IMR-90 (cell line): ENCODE measurements around the gene EPS8. TPM values are rescaled to one million over a fixed set of nuclear protein-coding genes. Genes with fewer than 3 reads are reported as not detected.
A peak's percentile ranks its signal among the peaks of the same experiment; 100 is the strongest.

Experiments
- ATAC-seq: fragments of 200-7000 bp; cut with Tn5 transposase; 2 replicates; pipeline ENCODE4 v1.9.1; 2020; ENCODE audit warnings: low read depth, mild to moderate bottlenecking, moderate library complexity
- BruUV-seq: library from RNA; stranded (reverse); fragments of 400-500 nt; replicated peaks from 2 replicates; lab custom pipeline; 2021; lab: Mats Ljungman, UMichigan
- CTCF ChIA-PET: fragments of 300-600 bp; formaldehyde crosslinking; extraction: SDS; loops from one replicate; lab custom pipeline; 2021; ENCODE audit warnings: antibody characterized with exemption; lab: Yijun Ruan, JAX
- POLR2A ChIA-PET: fragments of 300-600 bp; sonication (Branson Sonifier 250); formaldehyde crosslinking; loops from one replicate; lab custom pipeline; 2022; ENCODE audit warnings: antibody characterized with exemption; ENCODE audit not compliant: unreplicated experiment; lab: Charles Lee
- DNase-seq: peaks from one replicate; pipeline ENCODE4 v3.0.0; 2013
- H2AFZ ChIP-seq: replicated peaks from 2 replicates; pipeline ENCODE3; 2013; ENCODE audit warnings: low read length, mild to moderate bottlenecking; ENCODE audit not compliant: poor library complexity
- H2AK5ac ChIP-seq: 2 replicates; pipeline ENCODE4 v1.6.1; 2013; ENCODE audit warnings: low read depth, low read length, inconsistent platforms
- H2AK9ac ChIP-seq: replicated peaks from 2 replicates; pipeline ENCODE3; 2013; ENCODE audit warnings: mild to moderate bottlenecking, low read depth, low read length, moderate library complexity; ENCODE audit not compliant: poor library complexity
- H2BK120ac ChIP-seq: 2 replicates; pipeline ENCODE4 v1.6.1; 2013; ENCODE audit warnings: low read depth, low read length, inconsistent platforms
- H2BK15ac ChIP-seq: 3 replicates; pipeline ENCODE4 v1.6.1; 2013; ENCODE audit warnings: low read depth, low read length, inconsistent platforms
- H2BK20ac ChIP-seq: 2 replicates; pipeline ENCODE4 v1.6.1; 2013; ENCODE audit warnings: low read depth, mild to moderate bottlenecking, inconsistent platforms, low read length, moderate library complexity
- H2BK5ac ChIP-seq: 2 replicates; pipeline ENCODE4 v1.6.1; 2013; ENCODE audit warnings: mild to moderate bottlenecking, low read depth, low read length, inconsistent platforms; ENCODE audit not compliant: poor library complexity, severe bottlenecking
- H3K14ac ChIP-seq: replicated peaks from 2 replicates; pipeline ENCODE4 v1.6.1; 2013; ENCODE audit warnings: low read depth, low read length, inconsistent platforms
- H3K18ac ChIP-seq: 2 replicates; pipeline ENCODE4 v1.6.1; 2013; ENCODE audit warnings: low read depth, low read length, control low read depth
- H3K23ac ChIP-seq: 2 replicates; pipeline ENCODE4 v1.6.1; 2013; ENCODE audit warnings: low read depth, low read length, inconsistent platforms
- H3K27ac ChIP-seq: 2 replicates; pipeline ENCODE4 v1.5.1; 2013; ENCODE audit warnings: mild to moderate bottlenecking, control low read depth, low read length; ENCODE audit not compliant: insufficient read depth
- H3K27me3 ChIP-seq: 2 replicates; pipeline ENCODE4 v1.6.1; 2013; ENCODE audit warnings: low read length; ENCODE audit not compliant: control insufficient read depth, insufficient read depth
- H3K36me3 ChIP-seq: 2 replicates; pipeline ENCODE4 v1.6.1; 2013; ENCODE audit warnings: low read length, mixed read lengths; ENCODE audit not compliant: control insufficient read depth, insufficient read depth
- H3K4ac ChIP-seq: 2 replicates; pipeline ENCODE4 v1.6.1; 2013; ENCODE audit warnings: low read depth, low read length, inconsistent platforms
- H3K4me1 ChIP-seq: 2 replicates; pipeline ENCODE4 v1.6.1; 2013; ENCODE audit warnings: low read length, mixed read lengths; ENCODE audit not compliant: control insufficient read depth, insufficient read depth
- H3K4me2 ChIP-seq: 2 replicates; pipeline ENCODE4 v1.6.1; 2013; ENCODE audit warnings: low read depth, mild to moderate bottlenecking, control low read depth, low read length, moderate library complexity
- H3K4me3 ChIP-seq: 2 replicates; pipeline ENCODE4 v1.5.1; 2013; ENCODE audit warnings: low read depth, mild to moderate bottlenecking, control low read depth, low read length, moderate library complexity; ENCODE audit not compliant: insufficient read depth
- H3K56ac ChIP-seq: 2 replicates; pipeline ENCODE4 v1.6.1; 2013; ENCODE audit warnings: low read length, inconsistent platforms; ENCODE audit not compliant: insufficient read depth; ENCODE audit errors: extremely low read depth
- H3K79me1 ChIP-seq, 2 experiments: 2 replicates each; pipeline ENCODE4 v1.6.1; 2013; ENCODE audit warnings: low read length in 2 of 2, inconsistent platforms in 1 of 2, low read depth in 1 of 2
- H3K9ac ChIP-seq: 2 replicates; pipeline ENCODE4 v1.6.1; 2013; ENCODE audit warnings: low read depth, low read length, control low read depth
- H3K9me1 ChIP-seq: 2 replicates; pipeline ENCODE4 v1.6.1; 2013; ENCODE audit warnings: low read length, inconsistent platforms; ENCODE audit not compliant: insufficient read depth
- H3K9me3 ChIP-seq: 2 replicates; pipeline ENCODE4 v1.6.1; 2013; ENCODE audit warnings: low read length; ENCODE audit not compliant: control insufficient read depth, insufficient read depth
- H4K20me1 ChIP-seq: 2 replicates; pipeline ENCODE4 v1.6.1; 2013; ENCODE audit warnings: low read length, inconsistent platforms; ENCODE audit not compliant: insufficient read depth
- H4K5ac ChIP-seq: 2 replicates; pipeline ENCODE4 v1.6.1; 2013; ENCODE audit warnings: mild to moderate bottlenecking, low read depth, low read length, control low read depth
- H4K8ac ChIP-seq, 2 experiments: 2 replicates each; pipeline ENCODE4 v1.6.1; 2013; ENCODE audit warnings: low read depth in 2 of 2, low read length in 2 of 2, control low read depth in 1 of 2, inconsistent platforms in 1 of 2
- H4K91ac ChIP-seq: 2 replicates; pipeline ENCODE4 v1.6.1; 2013; ENCODE audit warnings: low read depth, low read length, inconsistent platforms; ENCODE audit not compliant: insufficient read depth
- BHLHE40 ChIP-seq: fragments of 150-350 bp; IDR thresholded peaks from 2 replicates; pipeline ENCODE4 v1.6.1; 2016; ENCODE audit warnings: mild to moderate bottlenecking, low read depth, low read length
- CEBPB ChIP-seq: IDR thresholded peaks from 2 replicates; pipeline ENCODE4 v1.6.1; 2012; ENCODE audit warnings: low read depth, low read length, improper control_type of control experiment
- CHD1 ChIP-seq: IDR thresholded peaks from 2 replicates; pipeline ENCODE4 v1.6.1; 2012; ENCODE audit warnings: low read depth, low read length, improper control_type of control experiment
- FOS ChIP-seq: fragments of 150-350 bp; IDR thresholded peaks from 2 replicates; pipeline ENCODE4 v1.6.1; 2016; ENCODE audit warnings: low read depth, low read length
- MAFK ChIP-seq: IDR thresholded peaks from 2 replicates; pipeline ENCODE4 v1.6.1; 2012; ENCODE audit warnings: low read depth, low read length, improper control_type of control experiment
- MAZ ChIP-seq: IDR thresholded peaks from 2 replicates; pipeline ENCODE4 v1.6.1; 2012; ENCODE audit warnings: low read depth, mild to moderate bottlenecking, low read length, improper control_type of control experiment, moderate library complexity, borderline replicate concordance
- MXI1 ChIP-seq: IDR thresholded peaks from 2 replicates; pipeline ENCODE4 v1.6.1; 2012; ENCODE audit warnings: low read depth, mild to moderate bottlenecking, low read length, moderate library complexity, borderline replicate concordance
- NFE2L2 ChIP-seq: fragments of 150-350 bp; IDR thresholded peaks from 2 replicates; pipeline ENCODE4 v1.6.1; 2016; ENCODE audit warnings: low read depth, mild to moderate bottlenecking, low read length
- POLR2A ChIP-seq: IDR thresholded peaks from 2 replicates; pipeline ENCODE4 v1.6.1; 2012; ENCODE audit warnings: mild to moderate bottlenecking, low read depth, low read length
- RAD21 ChIP-seq: IDR thresholded peaks from 2 replicates; pipeline ENCODE4 v1.6.1; 2012; ENCODE audit warnings: low read length, improper control_type of control experiment
- RCOR1 ChIP-seq: IDR thresholded peaks from 2 replicates; pipeline ENCODE4 v1.6.1; 2012; ENCODE audit warnings: mild to moderate bottlenecking, low read length, improper control_type of control experiment; ENCODE audit not compliant: insufficient replicate concordance
- RFX5 ChIP-seq: IDR thresholded peaks from 2 replicates; pipeline ENCODE4 v1.8.0; 2012; ENCODE audit warnings: low read depth, mild to moderate bottlenecking, low read length, moderate library complexity
- SMC3 ChIP-seq: fragments of 150-350 bp; IDR thresholded peaks from 2 replicates; pipeline ENCODE4 v1.6.1; 2016; ENCODE audit warnings: low read depth, mild to moderate bottlenecking, antibody characterized with exemption, low read length, moderate library complexity
- WGBS, 2 experiments: methylation state at CpG; one replicate each; pipeline versions ENCODE4 v1.1.5 to v1.1.7; 2013; ENCODE audit warnings: missing lambda C conversion rate in 2 of 2; ENCODE audit not compliant: insufficient read length in 1 of 2; ENCODE audit errors: extremely low coverage in 2 of 2; 5-methylcytosine and 5-hydroxymethylcytosine counted together
- dilution Hi-C: fragments of 300-500 bp; cut with HindIII; formaldehyde crosslinking; loops from one replicate; pipeline ENCODE4 v1.14.3; 2018; ENCODE audit warnings: low sequenced_read_pairs; ENCODE audit not compliant: unreplicated experiment
- in situ Hi-C: fragments of 300-500 bp; cut with MboI; formaldehyde crosslinking; loops from 3 replicates; pipeline ENCODE4 v1.14.3; 2019; ENCODE audit warnings: low sequenced_read_pairs, inconsistent platforms, mixed read lengths
- intact Hi-C: fragments of 100-400 bp; cut with micrococcal nuclease; formaldehyde crosslinking; loops from 2 replicates; pipeline ENCODE4 v1.10.0; 2022
- polyA plus RNA-seq, 3 experiments: library from polyadenylated mRNA; depleted of rRNA; stranded (reverse); fragments of >200 nt; gene quantifications; 2 replicates each; pipeline ENCODE4 v1.2.3, GENCODE V29; 2012; ENCODE audit warnings: low replicate concordance in 1 of 3
- total RNA-seq: library from RNA; depleted of rRNA; stranded (reverse); fragments of >200 nt; gene quantifications from 2 replicates; pipeline ENCODE4 v1.2.3, GENCODE V29; 2012
- TF ChIP-seq, protein P1 (sequence below): conservative IDR thresholded peaks from 2 replicates; pipeline ENCODE4 v1.5.1; 2012; ENCODE audit warnings: mild to moderate bottlenecking, low read depth, low read length, improper control_type of control experiment
- TF ChIP-seq, protein P2 (sequence below): fragments of 150-350 bp; IDR thresholded peaks from 2 replicates; pipeline ENCODE4 v1.6.1; 2016; ENCODE audit warnings: low read depth, mild to moderate bottlenecking, low read length, moderate library complexity, borderline replicate concordance
- TF ChIP-seq, protein P3 (sequence below): fragments of 150-350 bp; IDR thresholded peaks from 2 replicates; pipeline ENCODE4 v1.6.1; 2017; ENCODE audit warnings: mild to moderate bottlenecking, antibody characterized with exemption, low read length, low read depth

EPS8 gene
- total and polyA plus RNA-seq, 2 of the 4 experiments (the other 2 are of a cell fraction): 45.1 to 104 TPM

- in situ Hi-C loops (no loop called here), intact Hi-C loops (no loop called here), dilution Hi-C loops (no loop called here)
- no peak overlapping the region for H2BK15ac ChIP-seq
- no peaks in the 10 kb centered on the region for H3K9me3 ChIP-seq
- peaks cover 7% of the 10 kb centered on the region; the same call in 1 of the 2 replicates for H4K20me1 ChIP-seq
- no peak overlapping the region for H2BK5ac ChIP-seq
- no peak overlapping the region for H2BK120ac ChIP-seq
- no peak overlapping the region; the same call in 1 of the 2 replicates for H4K5ac ChIP-seq
- no peak overlapping the region for H3K56ac ChIP-seq
- H3K79me1 ChIP-seq: peaks cover 15 to 60% of the 10 kb centered on the region in 2 experiments
- H3K27ac ChIP-seq: no peak overlapping the region
- 0 out of 2 replicates have a peak overlapping the region, but pooled peaks have one; percentile 6 for H3K23ac ChIP-seq
- peak overlapping the region in 1 of 2 experiments; percentile 36; a peak in 1 of 4 replicates for H4K8ac ChIP-seq
- no peak overlapping the region for H3K4ac ChIP-seq
- H3K4me1 ChIP-seq: peaks cover 13% of the 10 kb centered on the region
- BruUV-seq: no TSS peak
- H2BK20ac ChIP-seq: no peak overlapping the region
- TF ChIP-seq MAZ (no peak), NFE2L2 (no peak), RCOR1 (no peak), FOS (no peak), CEBPB (no peak), MXI1 (no peak), BHLHE40 (no peak), CHD1 (no peak), POLR2A (no peak), MAFK (no peak), RFX5 (no peak), SMC3 (no peak), RAD21 (no peak)
- TF ChIP-seq, protein P1, sequence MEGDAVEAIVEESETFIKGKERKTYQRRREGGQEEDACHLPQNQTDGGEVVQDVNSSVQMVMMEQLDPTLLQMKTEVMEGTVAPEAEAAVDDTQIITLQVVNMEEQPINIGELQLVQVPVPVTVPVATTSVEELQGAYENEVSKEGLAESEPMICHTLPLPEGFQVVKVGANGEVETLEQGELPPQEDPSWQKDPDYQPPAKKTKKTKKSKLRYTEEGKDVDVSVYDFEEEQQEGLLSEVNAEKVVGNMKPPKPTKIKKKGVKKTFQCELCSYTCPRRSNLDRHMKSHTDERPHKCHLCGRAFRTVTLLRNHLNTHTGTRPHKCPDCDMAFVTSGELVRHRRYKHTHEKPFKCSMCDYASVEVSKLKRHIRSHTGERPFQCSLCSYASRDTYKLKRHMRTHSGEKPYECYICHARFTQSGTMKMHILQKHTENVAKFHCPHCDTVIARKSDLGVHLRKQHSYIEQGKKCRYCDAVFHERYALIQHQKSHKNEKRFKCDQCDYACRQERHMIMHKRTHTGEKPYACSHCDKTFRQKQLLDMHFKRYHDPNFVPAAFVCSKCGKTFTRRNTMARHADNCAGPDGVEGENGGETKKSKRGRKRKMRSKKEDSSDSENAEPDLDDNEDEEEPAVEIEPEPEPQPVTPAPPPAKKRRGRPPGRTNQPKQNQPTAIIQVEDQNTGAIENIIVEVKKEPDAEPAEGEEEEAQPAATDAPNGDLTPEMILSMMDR: no peak
- TF ChIP-seq, protein P2, sequence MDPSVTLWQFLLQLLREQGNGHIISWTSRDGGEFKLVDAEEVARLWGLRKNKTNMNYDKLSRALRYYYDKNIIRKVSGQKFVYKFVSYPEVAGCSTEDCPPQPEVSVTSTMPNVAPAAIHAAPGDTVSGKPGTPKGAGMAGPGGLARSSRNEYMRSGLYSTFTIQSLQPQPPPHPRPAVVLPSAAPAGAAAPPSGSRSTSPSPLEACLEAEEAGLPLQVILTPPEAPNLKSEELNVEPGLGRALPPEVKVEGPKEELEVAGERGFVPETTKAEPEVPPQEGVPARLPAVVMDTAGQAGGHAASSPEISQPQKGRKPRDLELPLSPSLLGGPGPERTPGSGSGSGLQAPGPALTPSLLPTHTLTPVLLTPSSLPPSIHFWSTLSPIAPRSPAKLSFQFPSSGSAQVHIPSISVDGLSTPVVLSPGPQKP: no peak
- TF ChIP-seq, protein P3, sequence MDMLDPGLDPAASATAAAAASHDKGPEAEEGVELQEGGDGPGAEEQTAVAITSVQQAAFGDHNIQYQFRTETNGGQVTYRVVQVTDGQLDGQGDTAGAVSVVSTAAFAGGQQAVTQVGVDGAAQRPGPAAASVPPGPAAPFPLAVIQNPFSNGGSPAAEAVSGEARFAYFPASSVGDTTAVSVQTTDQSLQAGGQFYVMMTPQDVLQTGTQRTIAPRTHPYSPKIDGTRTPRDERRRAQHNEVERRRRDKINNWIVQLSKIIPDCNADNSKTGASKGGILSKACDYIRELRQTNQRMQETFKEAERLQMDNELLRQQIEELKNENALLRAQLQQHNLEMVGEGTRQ: no peak
- no peak overlapping the region for H3K4me2 ChIP-seq
- H3K9me1 ChIP-seq: peaks cover 7% of the 10 kb centered on the region
- WGBS, 2 experiments: 75% methylated on average over 2 of the region's 3 CpGs; no CpG with 5 or more reads in 1 of the 2 experiments
- CTCF ChIA-PET: no interaction called here
- H3K9ac ChIP-seq: no peak overlapping the region
- H3K14ac ChIP-seq: no peak overlapping the region
- no peak overlapping the region for H3K18ac ChIP-seq
- H3K4me3 ChIP-seq: no peak overlapping the region
- POLR2A ChIA-PET: no interaction called here
- H2AK5ac ChIP-seq: no peak overlapping the region
- no peak overlapping the region for H4K91ac ChIP-seq
- DNase-seq (no peak), ATAC-seq (no peak)
- no peaks in the 10 kb centered on the region; the same call in 1 of the 2 replicates for H3K36me3 ChIP-seq
- no peak overlapping the region for H2AK9ac ChIP-seq
- H3K27me3 ChIP-seq: no peaks in the 10 kb centered on the region
- H2AFZ ChIP-seq: no peak overlapping the region
Observed at GRCh38 chr12:15777355-15778012, 11.7 kb downstream of the EPS8 start.
